ENCODE results near the gene WARS2. TPM values are rescaled to one million over a fixed set of nuclear protein-coding genes. Genes with fewer than 3 reads are reported as not detected.

The WARS2 gene
- total RNA-seq, 1 experiment from 2014 or later, result 10.5 TPM

- H3K27me3 ChIP-seq (ENCODE audit: insufficient read depth, low read length), result no peaks in the 10 kb centered on the region
- POLR2A ChIA-PET, result no interaction called here
Observed at GRCh38 chr1:118992237-118992825, 148.1 kb downstream of the WARS2 start.

GRCh38 chr1:118991448-118991847 is 149.0 kb downstream of the WARS2 start:
- Histone ChIP-seq H3K36me3 (ENCODE audit: control insufficient read depth in 1 of 2, insufficient read depth in 2 of 2, low read length in 2 of 2) (no peaks in the 10 kb centered on the region), H3K27me3 (ENCODE audit: insufficient read depth, low read length) (no peaks in the 10 kb centered on the region), H2AFZ (ENCODE audit: low read depth, low read length, poor library complexity, severe bottlenecking) (no peak overlapping the region), H3K9me3 (ENCODE audit: control insufficient read depth in 1 of 2, insufficient read depth in 1 of 2, low read depth in 1 of 2, low read length in 2 of 2) (no peaks in the 10 kb centered on the region), H3K79me2 (ENCODE audit: insufficient read depth, low read length) (no peaks in the 10 kb centered on the region), H3K9ac (ENCODE audit: low read length) (no peak overlapping the region), H3K9me2 (ENCODE audit: insufficient read depth) (no peaks in the 10 kb centered on the region), H4K20me1 (ENCODE audit: insufficient read depth) (no peaks in the 10 kb centered on the region), H3K4me3 (replicated peaks in 1 of 2; ENCODE audit: low read depth in 1 of 2, low read length in 2 of 2) (no peak overlapping the region), H3K4me1 (ENCODE audit: control insufficient read depth in 1 of 2, insufficient read depth in 2 of 2, low read length in 2 of 2) (no peaks in the 10 kb centered on the region), H3K27ac (ENCODE audit: low read depth, low read length) (no peak overlapping the region), H3K4me2 (ENCODE audit: low read length) (no peak overlapping the region)
- ATAC-seq, result no peak
- RAD21 ChIA-PET (ENCODE audit: low non-redundant PET in 1 of 2, low total read pairs in 2 of 2, uncharacterized antibody in 2 of 2, unreplicated experiment in 2 of 2), result no interaction called here
- BruUV-seq (replicated peaks), result no TSS peak
- TF ChIP-seq ZNF274 (IDR thresholded peaks at IDR 0.05; ENCODE audit: low read depth, low read length) (no peak), ATF3 (IDR thresholded peaks at IDR 0.05) (no peak), POLR2A (IDR thresholded peaks at IDR 0.05; ENCODE audit: borderline replicate concordance, extremely low read depth, insufficient read depth, insufficient read length) (no peak), SP1 (IDR thresholded peaks at IDR 0.05; ENCODE audit: low read depth) (no peak), CEBPB (IDR thresholded peaks at IDR 0.05; ENCODE audit: low read depth) (no peak), TCF7L2 (IDR thresholded peaks at IDR 0.05; ENCODE audit: borderline replicate concordance, extremely low read depth, insufficient read depth, insufficient read length) (no peak), ZFX (IDR thresholded peaks at IDR 0.05) (no peak), MAX (IDR thresholded peaks at IDR 0.05) (no peak), CBX3 (IDR thresholded peaks at IDR 0.05; ENCODE audit: low read depth) (no peak), CTCF (IDR thresholded peaks at IDR 0.05 in 2 of 3, conservative IDR thresholded peaks at IDR 0.05 in 1 of 3; ENCODE audit: borderline replicate concordance in 1 of 3, insufficient read depth in 1 of 3, low read depth in 2 of 3, low read length in 2 of 3) (no peak), REST (IDR thresholded peaks at IDR 0.05; ENCODE audit: low read depth) (no peak)
- no peak for DNase-seq (ENCODE audit: low read depth, low spot score)
- POLR2A ChIA-PET, result no interaction called here
- intact Hi-C loops (cut with micrococcal nuclease), result no loop called here
- CTCF ChIA-PET, result no interaction called here

More at GRCh38 chr1:118992237-118992825, 148.1 kb downstream of the WARS2 start:
- no peaks in the 10 kb centered on the region for H3K9me2 ChIP-seq (ENCODE audit: insufficient read depth)
- H3K79me2 ChIP-seq (ENCODE audit: insufficient read depth, low read length), result no peaks in the 10 kb centered on the region
- ChIA-PET RAD21 (ENCODE audit: low non-redundant PET in 1 of 2, low total read pairs in 2 of 2, uncharacterized antibody in 2 of 2, unreplicated experiment in 2 of 2) (no interaction called here), CTCF (no interaction called here)
- intact Hi-C loops (cut with micrococcal nuclease), result no loop called here
- no peaks in the 10 kb centered on the region for H3K4me1 ChIP-seq (ENCODE audit: control insufficient read depth in 1 of 2, insufficient read depth in 2 of 2, low read length in 2 of 2)
- no peak overlapping the region for H3K4me2 ChIP-seq (ENCODE audit: low read length)
- BruUV-seq (replicated peaks), result no TSS peak
- H3K9ac ChIP-seq (ENCODE audit: low read length), result no peak overlapping the region
- H3K9me3 ChIP-seq (ENCODE audit: control insufficient read depth in 1 of 2, insufficient read depth in 1 of 2, low read depth in 1 of 2, low read length in 2 of 2), result no peaks in the 10 kb centered on the region
- H3K27ac ChIP-seq (ENCODE audit: low read depth, low read length), result no peak overlapping the region
- ATAC-seq (no peak), DNase-seq (ENCODE audit: low read depth, low spot score) (no peak)
- no peak overlapping the region for H2AFZ ChIP-seq (ENCODE audit: low read depth, low read length, poor library complexity, severe bottlenecking)
- H3K4me3 ChIP-seq (replicated peaks in 1 of 2; ENCODE audit: low read depth in 1 of 2, low read length in 2 of 2), result no peak overlapping the region
- H3K36me3 ChIP-seq (ENCODE audit: control insufficient read depth in 1 of 2, insufficient read depth in 2 of 2, low read length in 2 of 2), result no peaks in the 10 kb centered on the region
- no peaks in the 10 kb centered on the region for H4K20me1 ChIP-seq (ENCODE audit: insufficient read depth)
- TF ChIP-seq POLR2A (IDR thresholded peaks at IDR 0.05; ENCODE audit: borderline replicate concordance, extremely low read depth, insufficient read depth, insufficient read length), result no peak
- no peak for TF ChIP-seq POLR2AphosphoS5 (IDR thresholded peaks at IDR 0.05; ENCODE audit: low read depth, low read length)
- TF ChIP-seq ZFX (IDR thresholded peaks at IDR 0.05), result no peak
- TF ChIP-seq FOSL1 (IDR thresholded peaks at IDR 0.05; ENCODE audit: low read depth), result no peak
